PFSK-1 (cell line): ENCODE results near the gene GLB1L3.

Experiments used
- FOXP2 ChIP-seq: optimal IDR thresholded peaks from 2 replicates; pipeline ENCODE3; 2011; ENCODE audit warnings: borderline replicate concordance, control low read depth, inconsistent platforms; ENCODE audit not compliant: insufficient read depth; ENCODE audit errors: extremely low read length, extremely low read depth
- POLR2AphosphoS5 ChIP-seq: IDR thresholded peaks from 2 replicates; pipeline ENCODE4 v1.6.1; 2012; ENCODE audit warnings: low read depth, mild to moderate bottlenecking, control low read depth, low read length, moderate library complexity
- TF ChIP-seq, protein P1 (sequence below), 2 experiments: IDR thresholded peaks; 2 replicates each; pipeline versions ENCODE4 v1.6.1 to v1.8.0; 2011 to 2012; ENCODE audit warnings: low read depth in 2 of 2, low read length in 2 of 2, control low read depth in 1 of 2, inconsistent platforms in 1 of 2, mild to moderate bottlenecking in 1 of 2, moderate library complexity in 1 of 2; ENCODE audit not compliant: insufficient read depth in 1 of 2

DNA sequence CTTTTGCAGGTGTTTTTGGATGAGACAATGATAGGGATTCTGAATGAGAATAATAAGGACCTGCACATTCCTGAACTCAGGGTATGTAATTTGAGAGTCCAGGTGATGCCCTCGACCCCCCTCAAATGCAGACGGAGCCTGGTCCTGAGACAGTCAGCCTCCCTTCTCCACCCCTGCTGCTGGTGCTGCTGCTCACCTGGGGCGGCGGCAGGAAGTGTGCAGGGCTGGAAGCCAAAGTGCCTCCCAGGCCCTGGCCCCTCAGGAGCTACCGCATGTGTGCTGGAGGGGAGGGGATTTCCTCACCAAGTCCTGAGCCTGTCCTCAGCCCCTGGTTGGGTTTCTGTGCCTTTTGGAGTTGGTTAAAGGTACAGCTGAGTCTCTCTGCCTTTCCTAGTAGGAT, 36.6 kb downstream of the GLB1L3 start:
- TF ChIP-seq FOXP2 (no peak), POLR2AphosphoS5 (no peak)
- TF ChIP-seq, protein P1, sequence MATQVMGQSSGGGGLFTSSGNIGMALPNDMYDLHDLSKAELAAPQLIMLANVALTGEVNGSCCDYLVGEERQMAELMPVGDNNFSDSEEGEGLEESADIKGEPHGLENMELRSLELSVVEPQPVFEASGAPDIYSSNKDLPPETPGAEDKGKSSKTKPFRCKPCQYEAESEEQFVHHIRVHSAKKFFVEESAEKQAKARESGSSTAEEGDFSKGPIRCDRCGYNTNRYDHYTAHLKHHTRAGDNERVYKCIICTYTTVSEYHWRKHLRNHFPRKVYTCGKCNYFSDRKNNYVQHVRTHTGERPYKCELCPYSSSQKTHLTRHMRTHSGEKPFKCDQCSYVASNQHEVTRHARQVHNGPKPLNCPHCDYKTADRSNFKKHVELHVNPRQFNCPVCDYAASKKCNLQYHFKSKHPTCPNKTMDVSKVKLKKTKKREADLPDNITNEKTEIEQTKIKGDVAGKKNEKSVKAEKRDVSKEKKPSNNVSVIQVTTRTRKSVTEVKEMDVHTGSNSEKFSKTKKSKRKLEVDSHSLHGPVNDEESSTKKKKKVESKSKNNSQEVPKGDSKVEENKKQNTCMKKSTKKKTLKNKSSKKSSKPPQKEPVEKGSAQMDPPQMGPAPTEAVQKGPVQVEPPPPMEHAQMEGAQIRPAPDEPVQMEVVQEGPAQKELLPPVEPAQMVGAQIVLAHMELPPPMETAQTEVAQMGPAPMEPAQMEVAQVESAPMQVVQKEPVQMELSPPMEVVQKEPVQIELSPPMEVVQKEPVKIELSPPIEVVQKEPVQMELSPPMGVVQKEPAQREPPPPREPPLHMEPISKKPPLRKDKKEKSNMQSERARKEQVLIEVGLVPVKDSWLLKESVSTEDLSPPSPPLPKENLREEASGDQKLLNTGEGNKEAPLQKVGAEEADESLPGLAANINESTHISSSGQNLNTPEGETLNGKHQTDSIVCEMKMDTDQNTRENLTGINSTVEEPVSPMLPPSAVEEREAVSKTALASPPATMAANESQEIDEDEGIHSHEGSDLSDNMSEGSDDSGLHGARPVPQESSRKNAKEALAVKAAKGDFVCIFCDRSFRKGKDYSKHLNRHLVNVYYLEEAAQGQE (IDR thresholded peaks at IDR 0.05; ENCODE audit: insufficient read depth in 1 of 2, low read depth in 2 of 2, low read length in 2 of 2) = no peak
